ENCODE results near the gene ERAL1. TPM values are rescaled to one million over a fixed set of nuclear protein-coding genes. Genes with fewer than 3 reads are reported as not detected.

Gene ERAL1
- total RNA-seq (10 to 100 TPM; 25.3 to 25.8 TPM), polyA plus RNA-seq (10 to 100 TPM; 32.7 to 54.9 (median 38.0) TPM), total RNA-seq (5.4 to 37.5 (median 19.0) reads per million in 6 experiments)

- Mint-ChIP-seq H3K27me3 (no peaks in the 10 kb centered on the region), H3K36me3 (peaks cover 0 to 31% (median 0%) of the 10 kb centered on the region in 3 donors), H3K4me1 (peaks cover 0 to 22% (median 17%) of the 10 kb centered on the region in 4 donors), H3K4me3 (peak within 1 kb of the TSS; percentile 90 to 98 (median 95)), H3K27ac (peak within 1 kb of the TSS; percentile 86 to 97 (median 94)), H3K9me3 (no peaks in the 10 kb centered on the region)
- POLR2A ChIA-PET, result interaction anchor here (0.7 to 2.1 kb wide), 11 partner anchors 11 to 128 kb away, joined by 3 to 9 read pairs (median 5); partner anchors contain the start of genes FAM222B, FLOT2 and PHF12
- ATAC-seq, result peak; percentile 100
- DNase-seq, result peak; percentile 74 to 88 (median 82)
These were observed at the start of gene ERAL1 for GRCh38 chr17:28854457-28855335. TSS of gene ERAL1 (plus strand) at chr17:28855016. CDS start at chr17:28855035, 19 bp downstream.

GRCh38 chr17:28807925-28808634, 46.7 kb upstream of the ERAL1 start:
- H3K36me3 Mint-ChIP-seq, result peaks cover 0 to 50% (median 3%) of the 10 kb centered on the region in 3 donors
- DNase-seq (no peak), ATAC-seq (no peak)
- POLR2A ChIA-PET, result interaction anchor here (0.8 to 1.2 kb wide), 2 partner anchors 11 to 27 kb away, joined by 3 read pairs; no protein-coding TSS in a partner anchor
- peaks cover 14 to 51% (median 35%) of the 10 kb centered on the region in 4 donors for H3K4me1 Mint-ChIP-seq
- H3K9me3 Mint-ChIP-seq, result no peaks in the 10 kb centered on the region
- H3K27me3 Mint-ChIP-seq, result no peaks in the 10 kb centered on the region
- H3K27ac Mint-ChIP-seq, result peak overlapping the region in 7 of 10 donors; percentile 10 to 83 (median 17)
- no peak overlapping the region for H3K4me3 Mint-ChIP-seq

- peaks cover 0 to 28% (median 3%) of the 10 kb centered on the region in 3 donors for H3K36me3 Mint-ChIP-seq
- H3K27ac Mint-ChIP-seq, result peak overlapping the region in 2 of 10 donors; percentile 48 to 57
- H3K4me1 Mint-ChIP-seq, result peaks cover 15 to 46% (median 33%) of the 10 kb centered on the region in 4 donors
- H3K4me3 Mint-ChIP-seq, result peak overlapping the region in 8 of 10 donors; percentile 15 to 94 (median 34)
- H3K9me3 Mint-ChIP-seq, result no peaks in the 10 kb centered on the region
- DNase-seq (no peak), ATAC-seq (no peak)
- POLR2A ChIA-PET, result interaction anchor here (1.1 to 2.7 kb wide), 5 partner anchors 61 to 91 kb away, joined by 3 to 11 read pairs (median 4); partner anchors contain the start of genes FLOT2, NEK8 and RPL23A
- H3K27me3 Mint-ChIP-seq, result no peaks in the 10 kb centered on the region
These were observed 44.4 kb upstream of the ERAL1 start for GRCh38 chr17:28810437-28810836.

- Mint-ChIP-seq H3K4me1 (peaks cover 15 to 46% (median 34%) of the 10 kb centered on the region in 4 donors), H3K4me3 (peak overlapping the region; percentile 84 to 97 (median 92)), H3K9me3 (no peaks in the 10 kb centered on the region), H3K36me3 (peaks cover 0 to 16% (median 0%) of the 10 kb centered on the region in 3 donors), H3K27me3 (no peaks in the 10 kb centered on the region), H3K27ac (peak overlapping the region; percentile 80 to 95 (median 88))
- DNase-seq, result peak in 4 of 10 donors; percentile 3 to 23 (median 18)
- POLR2A ChIA-PET, result interaction anchor here (0.8 to 2.7 kb wide), 9 partner anchors 12 to 140 kb away, joined by 3 to 11 read pairs (median 5); partner anchors contain the start of genes FAM222B, NEK8, PHF12 and RPL23A
- peak in 1 of 2 donors; percentile 1 for ATAC-seq
These were observed 43.1 kb upstream of the ERAL1 start for GRCh38 chr17:28811651-28812090.

GRCh38 chr17:28812091-28812747, 42.6 kb upstream of the ERAL1 start:
- peak; percentile 88 to 97 (median 94) for DNase-seq
- Mint-ChIP-seq H3K27me3 (no peaks in the 10 kb centered on the region), H3K4me1 (peaks cover 15 to 46% (median 34%) of the 10 kb centered on the region in 4 donors), H3K9me3 (no peaks in the 10 kb centered on the region), H3K27ac (peak overlapping the region; percentile 85 to 100 (median 96)), H3K4me3 (peak overlapping the region; percentile 88 to 97 (median 93)), H3K36me3 (peaks cover 0 to 14% (median 0%) of the 10 kb centered on the region in 3 donors)
- POLR2A ChIA-PET, result interaction anchor here (1.0 to 2.7 kb wide), 8 partner anchors 18 to 139 kb away, joined by 3 to 11 read pairs (median 6); partner anchors contain the start of genes FAM222B, NEK8, PHF12 and RPL23A
- peak; percentile 97 to 99 for ATAC-seq

DNA sequence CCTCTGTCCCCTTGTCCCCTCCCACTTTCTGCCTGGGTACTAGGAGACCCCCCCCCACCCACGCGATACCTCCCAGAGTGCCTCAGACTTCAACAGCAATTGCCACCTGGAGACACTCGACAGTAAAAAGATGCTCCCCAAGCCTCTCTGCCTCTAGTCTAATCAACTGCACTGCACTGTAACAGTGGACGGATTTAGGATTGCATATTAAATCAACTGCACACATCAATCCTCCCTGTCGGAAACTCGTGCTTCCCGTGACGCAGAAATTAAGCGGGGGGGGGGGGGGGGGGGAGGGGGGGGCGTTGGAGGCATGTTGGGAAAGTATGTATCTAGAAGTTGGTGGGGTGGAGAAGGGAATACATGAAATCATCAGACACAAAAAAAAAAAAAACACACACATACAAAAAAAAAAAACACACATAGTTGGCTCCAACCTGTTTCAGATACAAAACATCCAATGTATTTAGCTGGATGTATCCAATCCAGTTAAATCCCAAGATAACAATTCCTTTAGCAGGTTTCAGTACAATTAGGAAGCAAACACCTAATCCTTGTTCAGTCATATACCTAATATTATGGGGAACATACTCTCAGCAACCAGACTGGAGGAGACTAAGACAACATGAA, 42.0 kb upstream of the ERAL1 start:
- POLR2A ChIA-PET, result interaction anchor here (0.6 to 2.5 kb wide), 6 partner anchors 11 to 86 kb away, joined by 3 to 11 read pairs (median 4); partner anchors contain the start of genes FAM222B and NEK8
- peaks cover 15 to 42% (median 30%) of the 10 kb centered on the region in 4 donors for H3K4me1 Mint-ChIP-seq
- no peaks in the 10 kb centered on the region for H3K27me3 Mint-ChIP-seq
- ATAC-seq (peak; percentile 56 to 75), DNase-seq (peak in 2 of 10 donors; percentile 61 to 62)
- peak overlapping the region; percentile 82 to 100 (median 96) for H3K27ac Mint-ChIP-seq
- peak overlapping the region; percentile 88 to 97 (median 92) for H3K4me3 Mint-ChIP-seq
- H3K9me3 Mint-ChIP-seq, result no peaks in the 10 kb centered on the region
- peaks cover 0 to 7% (median 0%) of the 10 kb centered on the region in 3 donors for H3K36me3 Mint-ChIP-seq

GRCh38 chr17:28816540-28816939, 38.3 kb upstream of the ERAL1 start:
- no peaks in the 10 kb centered on the region for H3K27me3 Mint-ChIP-seq
- peak overlapping the region in 3 of 10 donors; percentile 30 to 75 (median 54) for H3K27ac Mint-ChIP-seq
- H3K9me3 Mint-ChIP-seq, result no peaks in the 10 kb centered on the region
- H3K4me1 Mint-ChIP-seq, result peaks cover 4 to 23% (median 16%) of the 10 kb centered on the region in 4 donors
- peak overlapping the region in 1 of 10 donors; percentile 14 for H3K4me3 Mint-ChIP-seq
- H3K36me3 Mint-ChIP-seq, result peaks cover 0 to 2% (median 0%) of the 10 kb centered on the region in 3 donors
- DNase-seq, result no peak
- POLR2A ChIA-PET, result no interaction called here
- ATAC-seq, result no peak

DNA sequence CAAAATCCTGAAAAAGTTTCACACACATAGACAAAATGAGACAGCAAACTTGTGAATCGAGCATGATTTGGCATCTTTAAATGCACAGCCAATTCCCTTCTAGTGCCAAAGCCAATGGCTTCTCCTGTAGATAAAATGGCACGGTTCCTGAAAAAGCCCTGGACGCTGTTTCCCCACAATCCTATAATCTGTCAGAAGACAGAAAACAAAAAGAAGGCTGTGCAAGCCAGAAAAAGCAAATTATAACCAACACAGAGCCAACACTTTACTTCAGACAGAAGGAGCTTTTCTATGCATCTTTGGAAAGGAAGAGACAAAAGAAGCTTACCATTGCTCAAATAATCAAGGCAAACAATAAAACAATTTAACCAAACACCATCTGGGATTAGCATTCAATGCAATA, 36.0 kb upstream of the ERAL1 start:
- no peak overlapping the region for H3K4me3 Mint-ChIP-seq
- H3K9me3 Mint-ChIP-seq, result no peaks in the 10 kb centered on the region
- no peak for DNase-seq
- peaks cover 4 to 20% (median 13%) of the 10 kb centered on the region in 4 donors for H3K4me1 Mint-ChIP-seq
- H3K36me3 Mint-ChIP-seq, result peaks cover 0 to 2% (median 0%) of the 10 kb centered on the region in 3 donors
- peak overlapping the region in 4 of 10 donors; percentile 4 to 75 (median 34) for H3K27ac Mint-ChIP-seq
- H3K27me3 Mint-ChIP-seq, result no peaks in the 10 kb centered on the region
- ATAC-seq, result no peak
- POLR2A ChIA-PET, result interaction anchor here (0.7 to 1.0 kb wide), 2 partner anchors 8 to 11 kb away, joined by 3 to 4 read pairs; no protein-coding TSS in a partner anchor

DNA sequence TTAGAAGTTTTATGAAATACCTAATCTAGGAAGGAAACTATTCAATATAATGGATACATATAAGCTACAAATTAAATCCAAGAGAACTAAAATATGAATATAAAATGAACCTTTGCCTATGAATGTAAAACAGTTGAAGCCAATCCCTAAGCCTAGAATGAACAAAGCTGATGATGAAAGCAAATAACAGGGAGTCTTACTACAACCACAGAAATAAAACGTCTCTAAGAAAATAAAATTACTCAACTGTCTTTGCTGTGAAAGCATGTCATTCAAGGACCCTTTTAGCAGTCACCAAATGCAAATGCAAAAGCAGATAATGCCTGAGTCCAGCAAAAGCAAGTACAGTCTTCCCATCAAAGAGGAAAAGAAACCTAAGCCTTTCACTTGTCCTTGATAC, 35.2 kb upstream of the ERAL1 start:
- POLR2A ChIA-PET, result interaction anchor here (0.5 to 1.0 kb wide), 2 partner anchors 12 to 1000 kb away, joined by 3 to 9 read pairs; no protein-coding TSS in a partner anchor
- ATAC-seq, result no peak
- peak overlapping the region in 6 of 10 donors; percentile 2 to 54 (median 31) for H3K27ac Mint-ChIP-seq

GRCh38 chr17:28827672-28828071, 27.1 kb upstream of the ERAL1 start:
- Mint-ChIP-seq H3K9me3 (no peaks in the 10 kb centered on the region), H3K27ac (peak overlapping the region in 5 of 10 donors; percentile 0 to 19 (median 2)), H3K4me1 (peaks cover 5 to 22% (median 18%) of the 10 kb centered on the region in 4 donors), H3K36me3 (peaks cover 0 to 34% (median 4%) of the 10 kb centered on the region in 3 donors), H3K27me3 (no peaks in the 10 kb centered on the region), H3K4me3 (no peak overlapping the region)
- DNase-seq, result no peak
- POLR2A ChIA-PET, result interaction anchor here (0.6 kb wide), 1 partner anchor 12 kb away, joined by 3 read pairs; no protein-coding TSS in a partner anchor
- ATAC-seq, result no peak

More for the DNA sequence above, 35.2 kb upstream of the ERAL1 start:
- peaks cover 0 to 6% (median 0%) of the 10 kb centered on the region in 3 donors for H3K36me3 Mint-ChIP-seq
- H3K4me3 Mint-ChIP-seq, result no peak overlapping the region
- H3K27me3 Mint-ChIP-seq, result no peaks in the 10 kb centered on the region
- DNase-seq, result no peak
- H3K4me1 Mint-ChIP-seq, result peaks cover 4 to 24% (median 13%) of the 10 kb centered on the region in 4 donors
- H3K9me3 Mint-ChIP-seq, result no peaks in the 10 kb centered on the region
